Measurements from ENCODE around the gene THRSP.
"Not testable (repeated sequence)": the region's sequence is repeated elsewhere in the genome, so short reads cannot be mapped to it uniquely, and the experiment has no call there.

Gene THRSP

GRCh38 chr11:78063440-78064181 is at the start of gene THRSP:
THRSP (plus strand) TSS chr11:78063861; CDS start chr11:78063882, 21 bp downstream.
- no peak within 1 kb of the TSS for H3K4me3 ChIP-seq (ENCODE audit: low read depth, low read length)
- no peak for TF ChIP-seq CTCF (IDR thresholded peaks at IDR 0.05; ENCODE audit: low read depth, low read length, missing control alignments)
- no peak for DNase-seq (ENCODE audit: low read depth)

GRCh38 chr11:78014937-78015520 is 48.6 kb upstream of the THRSP start:
- DNase-seq (ENCODE audit: low read depth); H3K4me3 ChIP-seq (ENCODE audit: low read depth, low read length): not testable (repeated sequence)

GRCh38 chr11:78015878-78016277 is 47.8 kb upstream of the THRSP start:
- DNase-seq (ENCODE audit: low read depth) = no peak
- H3K4me3 ChIP-seq (ENCODE audit: low read depth, low read length) = no peak overlapping the region
- no peak for TF ChIP-seq CTCF (IDR thresholded peaks at IDR 0.05; ENCODE audit: low read depth, low read length, missing control alignments)

- DNase-seq (ENCODE audit: low read depth) = no peak
- no peak for TF ChIP-seq CTCF (IDR thresholded peaks at IDR 0.05; ENCODE audit: low read depth, low read length, missing control alignments)
- no peak overlapping the region for H3K4me3 ChIP-seq (ENCODE audit: low read depth, low read length)
Measured at GRCh38 chr11:78019808-78020207, 43.9 kb upstream of the THRSP start.

- H3K4me3 ChIP-seq (ENCODE audit: low read depth, low read length) = no peak overlapping the region
- TF ChIP-seq CTCF (IDR thresholded peaks at IDR 0.05; ENCODE audit: low read depth, low read length, missing control alignments) = no peak
- no peak for DNase-seq (ENCODE audit: low read depth)
Measured at GRCh38 chr11:78020246-78020645, 43.4 kb upstream of the THRSP start.

GRCh38 chr11:78021611-78022010 is 42.0 kb upstream of the THRSP start:
- DNase-seq (ENCODE audit: low read depth) = no peak
- no peak overlapping the region for H3K4me3 ChIP-seq (ENCODE audit: low read depth, low read length)
- no peak for TF ChIP-seq CTCF (IDR thresholded peaks at IDR 0.05; ENCODE audit: low read depth, low read length, missing control alignments)

- no peak for DNase-seq (ENCODE audit: low read depth)
- no peak within 1 kb of the TSS for H3K4me3 ChIP-seq (ENCODE audit: low read depth, low read length)
- TF ChIP-seq CTCF (IDR thresholded peaks at IDR 0.05; ENCODE audit: low read depth, low read length, missing control alignments) = no peak
Measured at GRCh38 chr11:78022397-78023396, 41.0 kb upstream of the THRSP start, which contains the start of gene KCTD14. KCTD14 (minus strand) TSS chr11:78023276; CDS start chr11:78023249, 27 bp downstream.

All from GM12864 (cell line).